Neural crest cell (in vitro differentiated cells): ENCODE measurements around the gene CTIF. TPM values are rescaled to one million over a fixed set of nuclear protein-coding genes. Genes with fewer than 3 reads are reported as not detected.

Experiments
- DNase-seq: peaks from one replicate; pipeline ENCODE4 v3.0.0; 2021; ENCODE audit warnings: low read depth, mixed read lengths, low spot score
- H3K27ac Mint-ChIP-seq: one replicate; pipeline ENCODE4 v1.8.0; 2021; ENCODE audit warnings: mild to moderate bottlenecking, mixed read lengths; ENCODE audit not compliant: unreplicated experiment
- H3K27me3 Mint-ChIP-seq: 2 replicates; pipeline ENCODE4 v1.8.0; 2021; ENCODE audit warnings: low read depth, mild to moderate bottlenecking, mixed read lengths
- H3K36me3 Mint-ChIP-seq: 2 replicates; pipeline ENCODE4 v1.8.0; 2021; ENCODE audit warnings: low read depth, mild to moderate bottlenecking, mixed read lengths
- H3K4me1 Mint-ChIP-seq: 2 replicates; pipeline ENCODE4 v1.8.0; 2021; ENCODE audit warnings: mixed read lengths
- H3K4me3 Mint-ChIP-seq: one replicate; pipeline ENCODE4 v1.8.0; 2021; ENCODE audit warnings: mild to moderate bottlenecking, mixed read lengths
- H3K9me3 Mint-ChIP-seq: 2 replicates; pipeline ENCODE4 v1.8.0; 2021; ENCODE audit warnings: mixed read lengths
- total RNA-seq: library from RNA; stranded (reverse); gene quantifications from 2 replicates; pipeline ENCODE4 v1.2.1, GENCODE V29; 2021
- TF ChIP-seq, protein P1 (sequence below): fragments of 200-600 bp; sonication (generic); conservative IDR thresholded peaks from 2 replicates; pipeline ENCODE4 v1.5.0; 2021; ENCODE audit warnings: antibody characterized with exemption, mild to moderate bottlenecking

CTIF gene
- total RNA-seq, 1 donor from 2014 or later = 52.6 TPM

DNA sequence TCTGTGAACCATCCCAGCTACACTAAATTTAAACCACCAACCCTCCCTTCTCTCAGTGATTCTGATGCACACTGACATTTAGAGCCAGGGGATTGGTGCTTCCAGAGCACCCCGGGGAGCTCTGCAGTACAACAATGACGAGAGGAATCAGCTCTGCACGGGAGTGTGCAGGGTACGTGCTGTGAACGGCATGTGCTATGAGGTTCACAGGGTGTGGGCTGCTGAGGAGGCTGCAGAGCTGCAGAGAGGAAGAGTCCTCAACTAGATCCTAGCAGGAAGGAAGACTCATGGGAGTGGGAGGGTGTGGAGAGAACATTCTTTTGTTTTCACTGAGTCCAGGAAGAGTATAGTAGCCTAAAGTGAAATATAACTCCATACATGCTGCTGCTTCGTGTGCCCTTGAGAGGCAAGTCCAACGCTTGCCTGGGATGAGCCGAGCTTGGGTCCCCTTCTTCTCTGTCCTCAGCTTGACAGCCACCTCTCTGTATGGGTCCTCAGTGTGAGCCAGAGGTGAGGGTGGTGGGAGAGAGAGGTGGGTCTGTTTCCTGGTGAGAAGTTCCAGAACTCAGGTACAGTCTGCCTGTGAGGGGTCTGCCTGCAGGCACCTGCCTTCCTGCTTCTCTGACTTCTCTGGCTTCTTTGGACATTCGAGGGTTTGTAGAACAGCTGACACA, 118.8 kb downstream of the CTIF start:
- no peak overlapping the region for H3K27ac Mint-ChIP-seq
- peaks cover under 1% of the 10 kb centered on the region for H3K36me3 Mint-ChIP-seq
- no peaks in the 10 kb centered on the region for H3K27me3 Mint-ChIP-seq
- H3K4me1 Mint-ChIP-seq = peaks cover 28% of the 10 kb centered on the region
- no peak for DNase-seq
- H3K9me3 Mint-ChIP-seq = peaks cover 3% of the 10 kb centered on the region
- no peak overlapping the region for H3K4me3 Mint-ChIP-seq
- TF ChIP-seq, protein P1, sequence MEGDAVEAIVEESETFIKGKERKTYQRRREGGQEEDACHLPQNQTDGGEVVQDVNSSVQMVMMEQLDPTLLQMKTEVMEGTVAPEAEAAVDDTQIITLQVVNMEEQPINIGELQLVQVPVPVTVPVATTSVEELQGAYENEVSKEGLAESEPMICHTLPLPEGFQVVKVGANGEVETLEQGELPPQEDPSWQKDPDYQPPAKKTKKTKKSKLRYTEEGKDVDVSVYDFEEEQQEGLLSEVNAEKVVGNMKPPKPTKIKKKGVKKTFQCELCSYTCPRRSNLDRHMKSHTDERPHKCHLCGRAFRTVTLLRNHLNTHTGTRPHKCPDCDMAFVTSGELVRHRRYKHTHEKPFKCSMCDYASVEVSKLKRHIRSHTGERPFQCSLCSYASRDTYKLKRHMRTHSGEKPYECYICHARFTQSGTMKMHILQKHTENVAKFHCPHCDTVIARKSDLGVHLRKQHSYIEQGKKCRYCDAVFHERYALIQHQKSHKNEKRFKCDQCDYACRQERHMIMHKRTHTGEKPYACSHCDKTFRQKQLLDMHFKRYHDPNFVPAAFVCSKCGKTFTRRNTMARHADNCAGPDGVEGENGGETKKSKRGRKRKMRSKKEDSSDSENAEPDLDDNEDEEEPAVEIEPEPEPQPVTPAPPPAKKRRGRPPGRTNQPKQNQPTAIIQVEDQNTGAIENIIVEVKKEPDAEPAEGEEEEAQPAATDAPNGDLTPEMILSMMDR = no peak

DNA sequence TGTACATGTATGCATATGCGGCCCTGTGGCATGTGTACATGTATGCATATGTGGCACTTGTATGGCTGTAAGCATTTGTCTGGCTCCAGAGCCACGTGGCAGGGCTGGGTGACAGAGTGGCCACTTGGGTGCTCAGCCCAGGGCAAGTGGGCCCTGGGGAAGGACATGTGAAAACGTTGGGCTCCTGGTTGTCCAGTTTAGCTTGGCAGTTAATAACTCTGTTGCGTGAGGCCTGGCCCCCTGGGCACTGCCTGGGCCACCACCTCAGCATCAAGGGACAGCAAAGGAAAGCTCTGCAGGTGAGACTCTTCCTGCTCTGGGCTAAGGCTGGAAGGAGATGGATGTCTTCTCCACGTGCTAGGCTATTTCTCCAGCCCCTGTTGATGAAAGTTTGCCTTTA, 119.9 kb downstream of the CTIF start:
- no peak for DNase-seq
- TF ChIP-seq, protein P1 = no peak
- Mint-ChIP-seq H3K4me1 (peaks cover 33% of the 10 kb centered on the region), H3K27me3 (no peaks in the 10 kb centered on the region), H3K9me3 (no peaks in the 10 kb centered on the region), H3K27ac (no peak overlapping the region), H3K36me3 (no peaks in the 10 kb centered on the region), H3K4me3 (no peak overlapping the region)

DNA sequence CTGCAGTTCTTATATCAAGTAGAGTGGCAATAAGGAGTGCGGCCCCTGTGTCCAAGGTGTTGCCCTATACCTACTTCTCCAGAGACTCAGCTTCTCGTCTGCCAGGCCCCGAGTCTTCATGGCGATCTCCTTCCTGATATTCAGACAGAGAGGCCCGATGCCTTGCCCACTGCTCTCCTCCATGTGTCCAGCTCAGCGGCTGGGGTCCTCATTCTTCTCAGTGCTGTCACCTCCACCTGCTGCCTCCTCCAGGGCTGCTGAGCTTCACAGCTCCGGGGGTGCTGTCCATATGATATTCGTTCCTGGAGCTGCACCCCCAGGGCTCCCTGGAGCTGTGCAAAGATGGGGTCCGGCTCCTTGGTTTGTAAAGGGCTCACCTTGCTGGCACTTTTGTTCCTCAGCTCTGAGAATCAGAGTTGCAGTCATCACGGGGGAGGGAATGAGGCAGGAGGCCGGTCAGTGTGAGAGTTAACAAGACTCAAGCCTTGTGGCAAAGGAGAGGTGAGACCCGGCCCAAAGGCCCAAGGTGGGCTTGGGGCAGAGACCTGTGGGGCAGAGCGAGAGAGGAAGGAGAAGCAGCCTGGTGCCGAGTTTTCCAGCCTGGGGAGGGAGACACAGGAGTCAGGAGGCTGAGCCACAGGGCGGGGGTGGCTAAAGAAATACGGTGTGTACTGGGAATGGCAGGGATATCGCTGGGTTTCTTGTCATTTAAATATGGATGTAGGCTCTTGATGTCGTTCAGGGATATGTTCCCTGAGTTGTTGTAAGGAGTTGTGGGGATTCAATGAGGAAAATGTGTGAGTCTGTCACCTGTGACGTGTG, 120.6 kb downstream of the CTIF start:
- H3K4me3 Mint-ChIP-seq = no peak overlapping the region
- no peaks in the 10 kb centered on the region for H3K36me3 Mint-ChIP-seq
- H3K27me3 Mint-ChIP-seq = no peaks in the 10 kb centered on the region
- no peak for DNase-seq
- H3K27ac Mint-ChIP-seq = no peak overlapping the region
- TF ChIP-seq, protein P1 = no peak
- H3K4me1 Mint-ChIP-seq = peaks cover 33% of the 10 kb centered on the region
- no peaks in the 10 kb centered on the region for H3K9me3 Mint-ChIP-seq

DNA sequence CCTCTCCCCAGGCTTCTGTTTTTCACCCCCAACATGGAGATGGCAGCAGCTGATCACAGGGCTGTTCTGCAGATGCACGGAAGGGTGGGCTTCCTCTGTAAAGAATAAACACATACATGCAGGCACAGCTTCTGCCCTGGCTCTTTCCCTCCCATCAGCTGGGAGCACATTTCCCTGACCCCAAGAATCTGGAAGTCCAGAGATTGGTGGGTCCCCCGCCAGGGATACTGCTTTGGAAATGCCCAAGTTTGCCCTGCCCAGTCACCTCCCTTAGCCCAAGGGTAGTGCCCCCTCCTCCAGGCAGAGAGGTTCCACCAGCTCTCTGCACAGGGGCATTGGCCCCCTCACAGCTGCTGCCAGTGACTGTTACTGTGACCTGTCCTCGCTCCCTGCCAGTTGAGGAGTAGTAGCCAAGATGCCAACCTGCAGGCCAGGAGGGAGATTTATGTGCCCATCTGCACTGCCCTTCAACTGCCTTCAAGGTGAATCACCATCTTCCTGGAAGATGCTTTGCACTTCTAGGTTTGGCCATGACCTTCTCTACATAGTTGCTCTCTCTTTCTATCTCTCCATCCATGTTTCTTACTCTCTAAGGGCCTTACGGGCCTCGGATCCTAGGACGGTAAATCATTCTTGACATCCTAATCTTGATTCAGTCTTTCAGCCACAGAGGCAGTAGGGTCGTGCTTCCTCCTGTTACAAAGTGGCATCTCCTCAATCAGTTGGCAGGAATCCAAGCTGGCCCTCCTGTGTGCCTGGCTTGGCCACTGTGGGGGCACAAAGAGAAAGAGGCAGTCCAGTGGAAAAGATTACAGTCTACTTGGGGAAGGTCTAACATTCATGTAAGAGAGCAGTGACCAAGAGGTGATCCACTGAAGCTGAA, 121.8 kb downstream of the CTIF start:
- Mint-ChIP-seq H3K27ac (peak overlapping the region; percentile 51), H3K27me3 (no peaks in the 10 kb centered on the region), H3K4me1 (peaks cover 32% of the 10 kb centered on the region), H3K9me3 (no peaks in the 10 kb centered on the region), H3K36me3 (peaks cover 4% of the 10 kb centered on the region), H3K4me3 (no peak overlapping the region)
- TF ChIP-seq, protein P1 = no peak
- DNase-seq = no peak

DNA sequence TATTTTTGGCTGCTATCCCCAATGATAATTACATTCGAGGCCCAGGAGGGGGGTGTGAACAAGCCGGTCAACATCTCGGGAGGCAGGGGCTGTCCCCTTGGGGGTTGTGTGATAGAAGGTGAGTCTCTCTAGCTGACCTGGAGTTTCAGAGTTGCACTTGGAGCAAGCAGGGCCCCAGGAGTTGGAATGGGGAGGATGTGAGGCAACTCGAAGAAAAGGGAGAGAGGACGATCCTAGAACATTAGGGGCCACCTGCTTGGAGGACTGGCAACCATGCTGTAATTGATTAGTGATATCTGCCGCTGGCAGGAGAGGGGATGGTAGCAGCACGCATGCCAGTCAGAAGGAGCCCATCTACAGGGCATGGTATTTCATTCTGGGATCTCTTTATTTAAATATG, 122.6 kb downstream of the CTIF start:
- H3K4me3 Mint-ChIP-seq = no peak overlapping the region
- H3K9me3 Mint-ChIP-seq = peaks cover 2% of the 10 kb centered on the region
- DNase-seq = no peak
- H3K27ac Mint-ChIP-seq = no peak overlapping the region
- TF ChIP-seq, protein P1 = no peak
- H3K27me3 Mint-ChIP-seq = no peaks in the 10 kb centered on the region
- peaks cover 26% of the 10 kb centered on the region for H3K4me1 Mint-ChIP-seq
- peaks cover 10% of the 10 kb centered on the region for H3K36me3 Mint-ChIP-seq
